OCI-LY1 (cell line): ENCODE results near the gene CATSPER4.

Source experiments
- H2AFZ ChIP-seq: fragments of 200-600 bp; sonication (generic), shearing (Covaris generic); 2 replicates; pipeline ENCODE4 v1.6.0; 2014; ENCODE audit warnings: antibody characterized with exemption, mild to moderate bottlenecking, low read length
- H3F3A ChIP-seq: fragments of 200-600 bp; sonication (generic), shearing (Covaris generic); 2 replicates; pipeline ENCODE4 v1.6.0; 2014; ENCODE audit warnings: mild to moderate bottlenecking, antibody characterized with exemption, low read length, moderate library complexity; ENCODE audit not compliant: insufficient read depth
- H3K27ac ChIP-seq: fragments of 200-600 bp; sonication (generic); 2 replicates; pipeline ENCODE4 v1.5.1; 2014; ENCODE audit warnings: low read length, mixed run types, mild to moderate bottlenecking, low read depth; ENCODE audit not compliant: poor library complexity, severe bottlenecking
- H3K27me3 ChIP-seq: fragments of 200-600 bp; sonication (generic); 2 replicates; pipeline ENCODE4 v1.6.0; 2014; ENCODE audit warnings: antibody characterized with exemption, mild to moderate bottlenecking, low read length, moderate library complexity; ENCODE audit not compliant: insufficient read depth
- H3K36me3 ChIP-seq: fragments of 200-600 bp; sonication (generic); 2 replicates; pipeline ENCODE4 v1.6.1; 2014; ENCODE audit warnings: mild to moderate bottlenecking, antibody characterized with exemption, low read length, moderate library complexity, mixed read lengths; ENCODE audit not compliant: insufficient read depth
- H3K4me1 ChIP-seq: fragments of 200-600 bp; sonication (generic); 2 replicates; pipeline ENCODE4 v1.5.1; 2014; ENCODE audit warnings: mild to moderate bottlenecking, low read length, moderate library complexity; ENCODE audit not compliant: insufficient read depth, severe bottlenecking
- H3K4me2 ChIP-seq: fragments of 200-600 bp; sonication (generic), shearing (Covaris generic); 2 replicates; pipeline ENCODE4 v1.6.1; 2014; ENCODE audit warnings: low read length
- H3K4me3 ChIP-seq: fragments of 200-600 bp; sonication (generic); 2 replicates; pipeline ENCODE4 v1.5.1; 2014; ENCODE audit warnings: low read length, low read depth, mild to moderate bottlenecking, mixed read lengths; ENCODE audit not compliant: poor library complexity, severe bottlenecking
- H3K79me2 ChIP-seq: fragments of 200-600 bp; shearing (Covaris generic); 2 replicates; pipeline ENCODE4 v1.6.1; 2016; ENCODE audit warnings: mixed run types, low read length, mixed read lengths; ENCODE audit not compliant: insufficient read depth
- H3K9ac ChIP-seq: fragments of 200-600 bp; sonication (generic), shearing (Covaris generic); 2 replicates; pipeline ENCODE4 v1.6.1; 2014; ENCODE audit warnings: mild to moderate bottlenecking, low read length, mixed read lengths
- H3K9me2 ChIP-seq: fragments of 200-600 bp; sonication (generic), shearing (Covaris generic); 2 replicates; pipeline ENCODE4 v1.6.1; 2014; ENCODE audit warnings: low read depth, mild to moderate bottlenecking, low read length, mixed read lengths
- H3K9me3 ChIP-seq: fragments of 200-600 bp; shearing (Covaris generic); 2 replicates; pipeline ENCODE4 v1.6.1; 2014; ENCODE audit warnings: low read length, mixed read lengths
- H4K20me1 ChIP-seq: fragments of 200-600 bp; sonication (generic), shearing (Covaris generic); 2 replicates; pipeline ENCODE4 v1.6.0; 2016; ENCODE audit warnings: mild to moderate bottlenecking, low read length; ENCODE audit not compliant: insufficient read depth
- CTCF ChIP-seq: fragments of 200-600 bp; sonication (generic), shearing (Covaris generic); IDR thresholded peaks from 2 replicates; pipeline ENCODE4 v1.5.1; 2017; ENCODE audit warnings: mild to moderate bottlenecking, antibody characterized with exemption, low read length, moderate library complexity, mixed read lengths
- EZH2 ChIP-seq: fragments of 200-600 bp; sonication (generic), shearing (Covaris generic); IDR thresholded peaks from 2 replicates; pipeline ENCODE4 v1.8.0; 2017; ENCODE audit warnings: borderline replicate concordance, mixed run types, mild to moderate bottlenecking, antibody characterized with exemption, low read length, moderate library complexity, mixed read lengths

CATSPER4 gene

GRCh38 chr1:26154750-26155149 lies 35.7 kb upstream of the CATSPER4 start:
- no peaks in the 10 kb centered on the region for H3K36me3 ChIP-seq
- H3K4me3 ChIP-seq: no peak overlapping the region
- no peaks in the 10 kb centered on the region for H3K4me1 ChIP-seq
- H3K27ac ChIP-seq: no peak overlapping the region
- H3K9ac ChIP-seq: no peak overlapping the region
- no peaks in the 10 kb centered on the region for H3F3A ChIP-seq
- no peaks in the 10 kb centered on the region for H3K9me2 ChIP-seq
- H3K9me3 ChIP-seq: no peaks in the 10 kb centered on the region
- no peaks in the 10 kb centered on the region for H3K79me2 ChIP-seq
- TF ChIP-seq EZH2 (no peak), CTCF (no peak)
- peaks cover 12% of the 10 kb centered on the region for H3K27me3 ChIP-seq
- no peak overlapping the region for H2AFZ ChIP-seq
- H3K4me2 ChIP-seq: no peak overlapping the region
- H4K20me1 ChIP-seq: no peaks in the 10 kb centered on the region

- Histone ChIP-seq H3K4me1 (no peaks in the 10 kb centered on the region), H3K9ac (no peak overlapping the region), H3K36me3 (no peaks in the 10 kb centered on the region), H3K4me2 (no peak overlapping the region), H3K27ac (no peak overlapping the region), H2AFZ (no peak overlapping the region), H3K79me2 (no peaks in the 10 kb centered on the region), H3K9me3 (no peaks in the 10 kb centered on the region), H4K20me1 (no peaks in the 10 kb centered on the region), H3K4me3 (no peak overlapping the region), H3K9me2 (no peaks in the 10 kb centered on the region), H3F3A (no peaks in the 10 kb centered on the region), H3K27me3 (peaks cover 6% of the 10 kb centered on the region; the same call in 1 of the 2 replicates)
- no peak for TF ChIP-seq EZH2
- TF ChIP-seq CTCF: no peak
Observed at GRCh38 chr1:26155370-26156284, 34.8 kb upstream of the CATSPER4 start.

- no peaks in the 10 kb centered on the region for H4K20me1 ChIP-seq
- H3K4me1 ChIP-seq: no peaks in the 10 kb centered on the region
- H2AFZ ChIP-seq: no peak overlapping the region
- peaks cover 10% of the 10 kb centered on the region; the same call in 1 of the 2 replicates for H3K27me3 ChIP-seq
- H3K79me2 ChIP-seq: no peaks in the 10 kb centered on the region
- H3K9me3 ChIP-seq: no peaks in the 10 kb centered on the region
- no peak overlapping the region for H3K4me2 ChIP-seq
- TF ChIP-seq EZH2 (no peak), CTCF (no peak)
- no peak overlapping the region for H3K4me3 ChIP-seq
- H3K9ac ChIP-seq: no peak overlapping the region
- H3K27ac ChIP-seq: no peak overlapping the region
- H3K36me3 ChIP-seq: no peaks in the 10 kb centered on the region
- H3K9me2 ChIP-seq: no peaks in the 10 kb centered on the region
- no peaks in the 10 kb centered on the region for H3F3A ChIP-seq
Observed at GRCh38 chr1:26156285-26157038, 33.9 kb upstream of the CATSPER4 start.
